ENCODE data around the gene YLPM1.

DNA sequence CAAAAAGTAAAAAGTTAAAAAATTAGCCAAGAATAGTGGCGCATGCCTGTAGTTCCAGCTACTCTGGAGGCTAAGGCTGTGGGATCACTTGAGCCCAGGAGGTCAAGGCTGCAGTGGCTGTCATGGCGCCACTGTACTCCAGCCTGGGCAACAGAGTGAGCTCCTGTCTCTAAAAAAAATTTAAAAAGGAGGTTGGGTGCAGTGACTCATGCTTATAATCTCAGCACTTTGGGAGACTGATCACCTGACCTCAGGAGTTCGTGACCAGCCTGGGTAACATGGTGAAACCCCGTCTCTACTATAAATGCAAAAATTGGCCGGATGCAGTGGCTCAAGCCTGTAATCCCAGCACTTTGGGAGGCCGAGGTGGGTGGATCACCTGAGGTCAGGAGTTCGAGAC, 8.2 kb upstream of the YLPM1 start:
- TF ChIP-seq ZBTB6 (tag by site-specific recombination; IDR thresholded peaks at IDR 0.05) (no peak), ZNF138 (tag by site-specific recombination; IDR thresholded peaks at IDR 0.05; ENCODE audit: borderline replicate concordance) (no peak)

All from HEK293 (cell line).